Testis (tissue), 2 donors: ENCODE data around the gene ATL2.

Source experiments
- POLR2A ChIP-seq: fragments of 450-650 bp; IDR thresholded peaks from one replicate; pipeline ENCODE4 v1.6.1; 2017; ENCODE audit warnings: antibody characterized with exemption, mild to moderate bottlenecking, moderate library complexity
- TF ChIP-seq, protein P1 (sequence below), 3 experiments: fragments of 450-650 bp in 2 of 3; fragments of 200-600 bp in 1 of 3; sonication (generic) in 1 of 3; IDR thresholded peaks; one replicate each; pipeline ENCODE4 v1.5.1; 2016 to 2019; ENCODE audit warnings: antibody characterized with exemption in 3 of 3, mild to moderate bottlenecking in 2 of 3, moderate library complexity in 1 of 3

DNA sequence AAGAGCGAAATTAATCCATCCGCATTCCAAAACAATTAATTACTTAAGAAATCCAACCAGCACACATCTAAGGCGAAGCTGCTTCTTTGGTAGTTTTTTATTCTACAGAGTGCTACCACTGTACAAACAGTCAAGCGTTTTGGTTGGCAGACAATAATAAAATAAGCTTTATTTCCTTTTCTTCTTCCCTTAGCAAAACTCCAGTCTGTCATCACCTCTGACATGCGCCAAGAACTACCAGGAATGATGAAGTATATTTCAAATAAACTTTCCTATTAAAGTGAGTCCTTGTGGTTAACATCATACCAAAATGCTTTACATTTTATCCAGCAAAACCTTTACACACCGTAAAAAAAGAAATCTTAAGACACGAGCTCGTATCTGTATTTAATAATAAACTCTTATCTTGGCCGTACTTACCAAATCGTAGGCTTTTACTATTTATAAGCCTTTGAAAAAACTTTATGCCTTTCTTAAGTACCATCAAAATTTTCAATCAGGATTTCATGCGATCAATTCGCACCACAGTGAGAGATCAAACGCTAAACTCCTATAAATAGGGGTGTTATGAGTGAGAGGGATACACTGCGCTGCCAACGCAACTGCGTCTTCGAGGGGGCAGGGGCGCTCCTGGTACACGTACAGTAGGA, 1.3 kb downstream of the ATL2 start:
- TF ChIP-seq, protein P1, sequence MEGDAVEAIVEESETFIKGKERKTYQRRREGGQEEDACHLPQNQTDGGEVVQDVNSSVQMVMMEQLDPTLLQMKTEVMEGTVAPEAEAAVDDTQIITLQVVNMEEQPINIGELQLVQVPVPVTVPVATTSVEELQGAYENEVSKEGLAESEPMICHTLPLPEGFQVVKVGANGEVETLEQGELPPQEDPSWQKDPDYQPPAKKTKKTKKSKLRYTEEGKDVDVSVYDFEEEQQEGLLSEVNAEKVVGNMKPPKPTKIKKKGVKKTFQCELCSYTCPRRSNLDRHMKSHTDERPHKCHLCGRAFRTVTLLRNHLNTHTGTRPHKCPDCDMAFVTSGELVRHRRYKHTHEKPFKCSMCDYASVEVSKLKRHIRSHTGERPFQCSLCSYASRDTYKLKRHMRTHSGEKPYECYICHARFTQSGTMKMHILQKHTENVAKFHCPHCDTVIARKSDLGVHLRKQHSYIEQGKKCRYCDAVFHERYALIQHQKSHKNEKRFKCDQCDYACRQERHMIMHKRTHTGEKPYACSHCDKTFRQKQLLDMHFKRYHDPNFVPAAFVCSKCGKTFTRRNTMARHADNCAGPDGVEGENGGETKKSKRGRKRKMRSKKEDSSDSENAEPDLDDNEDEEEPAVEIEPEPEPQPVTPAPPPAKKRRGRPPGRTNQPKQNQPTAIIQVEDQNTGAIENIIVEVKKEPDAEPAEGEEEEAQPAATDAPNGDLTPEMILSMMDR (IDR thresholded peaks at IDR 0.05) = no peak
- TF ChIP-seq POLR2A = no peak
